Upper lobe of left lung (tissue), 4 donors: ENCODE data around the gene CBL.

ENCODE experiments used
- CTCF ChIP-seq, 6 experiments: fragments of 450-650 bp in 4 of 6; fragments of 200-600 bp in 2 of 6; sonication (generic) in 2 of 6; IDR thresholded peaks; one replicate each; pipeline ENCODE4 v1.5.1; 2016 to 2019; ENCODE audit warnings: antibody characterized with exemption in 6 of 6
- EP300 ChIP-seq, 4 donors: sonication (generic); formaldehyde crosslinking; IDR thresholded peaks; one replicate each; pipeline ENCODE4 v1.5.1; 2017; ENCODE audit warnings: antibody characterized with exemption in 4 of 4, control low read depth in 2 of 4
- POLR2A ChIP-seq, 4 donors: fragments of 450-650 bp; IDR thresholded peaks; one replicate each; pipeline ENCODE4 v1.5.1; 2016 to 2017; ENCODE audit warnings: antibody characterized with exemption in 4 of 4, mild to moderate bottlenecking in 2 of 4
- POLR2AphosphoS5 ChIP-seq, 2 donors: sonication (generic); formaldehyde crosslinking; IDR thresholded peaks; one replicate each; pipeline ENCODE4 v1.5.1; 2017; ENCODE audit warnings: antibody characterized with exemption in 2 of 2

GRCh38 chr11:119319700-119320239, 113.6 kb downstream of the CBL start:
- TF ChIP-seq POLR2AphosphoS5 (IDR thresholded peaks at IDR 0.05) (peak in 1 of 2 donors; percentile 58), CTCF (IDR thresholded peaks at IDR 0.05) (no peak), POLR2A (IDR thresholded peaks at IDR 0.05) (no peak), EP300 (IDR thresholded peaks at IDR 0.05) (peak in 1 of 4 donors; percentile 43)
